M059J (cell line): Measurements from ENCODE around the gene COPG1. TPM values are rescaled to one million over a fixed set of nuclear protein-coding genes. Genes with fewer than 3 reads are reported as not detected.

Source experiments
- DNase-seq: peaks from one replicate; pipeline ENCODE4 v3.0.0-alpha.2; 2012; ENCODE audit warnings: low read depth
- total RNA-seq: library from RNA; depleted of rRNA; stranded (reverse); fragments of >200 nt; shearing (Covaris generic); gene quantifications from 2 replicates; pipeline ENCODE4 v1.2.3, GENCODE V29; 2014

The COPG1 gene
- total RNA-seq, 1 experiment from 2014 or later = 347 TPM

GRCh38 chr3:129313665-129314385 is 64.4 kb downstream of the COPG1 start:
- peak; percentile 84 for DNase-seq

- DNase-seq = peak; percentile 92
These were observed 65.2 kb downstream of the COPG1 start for GRCh38 chr3:129314386-129315222.

- peak; percentile 32 for DNase-seq
These were observed 66.0 kb downstream of the COPG1 start for GRCh38 chr3:129315223-129315997.

- no peak for DNase-seq
These were observed 66.5 kb downstream of the COPG1 start for GRCh38 chr3:129315998-129316247.

GRCh38 chr3:129316248-129317013 is 67.0 kb downstream of the COPG1 start:
- peak; percentile 84 for DNase-seq

GRCh38 chr3:129317014-129317771 is 67.8 kb downstream of the COPG1 start:
- DNase-seq = no peak

- DNase-seq = no peak
These were observed 68.4 kb downstream of the COPG1 start for GRCh38 chr3:129317848-129318247.

- no peak for DNase-seq
These were observed 69.5 kb downstream of the COPG1 start for GRCh38 chr3:129318921-129319320.

- DNase-seq = no peak
These were observed 70.9 kb downstream of the COPG1 start for GRCh38 chr3:129320261-129320660.

- no peak for DNase-seq
These were observed 71.5 kb downstream of the COPG1 start for GRCh38 chr3:129320825-129321487.

GRCh38 chr3:129321887-129322286 is 72.5 kb downstream of the COPG1 start:
- DNase-seq = no peak

- DNase-seq = no peak
These were observed 74.4 kb downstream of the COPG1 start for GRCh38 chr3:129323651-129324294.

- no peak for DNase-seq
These were observed 75.4 kb downstream of the COPG1 start for GRCh38 chr3:129324855-129325254.

- DNase-seq = no peak
These were observed 76.0 kb downstream of the COPG1 start for GRCh38 chr3:129325383-129325782.

GRCh38 chr3:129326138-129326537 is 76.7 kb downstream of the COPG1 start:
- no peak for DNase-seq

- DNase-seq = no peak
These were observed 77.2 kb downstream of the COPG1 start for GRCh38 chr3:129326595-129326994.
